COR-L47 (cell line): Measurements from ENCODE around the gene FTSJ3.
"Not testable (repeated sequence)": the region's sequence is repeated elsewhere in the genome, so short reads cannot be mapped to it uniquely, and the experiment has no call there.

ENCODE experiments used
- DNase-seq: peaks from one replicate; lab custom pipeline; 2025; lab: John Stamatoyannopoulos, UW

FTSJ3 gene

GRCh38 chr17:63826468-63827001 is 928 bp downstream of the FTSJ3 start:
- DNase-seq = no peak

- no peak for DNase-seq
Measured at GRCh38 chr17:63824362-63824761, 3.1 kb downstream of the FTSJ3 start.

GRCh38 chr17:63823659-63824331 is 3.7 kb downstream of the FTSJ3 start:
- DNase-seq = no peak

- no peak for DNase-seq
Measured at GRCh38 chr17:63822537-63822936, 4.9 kb downstream of the FTSJ3 start.

- DNase-seq = no peak
Measured at GRCh38 chr17:63821804-63822203, 5.7 kb downstream of the FTSJ3 start.

- DNase-seq = no peak
Measured at GRCh38 chr17:63820963-63821561, 6.4 kb downstream of the FTSJ3 start.

GRCh38 chr17:63819585-63820537 is 7.6 kb downstream of the FTSJ3 start:
- DNase-seq = no peak

- DNase-seq = no peak
Measured at GRCh38 chr17:63819131-63819530, 8.3 kb downstream of the FTSJ3 start.

GRCh38 chr17:63817736-63818385 is 9.6 kb downstream of the FTSJ3 start:
- no peak for DNase-seq

- DNase-seq = no peak
Measured at GRCh38 chr17:63816669-63817068, 10.8 kb downstream of the FTSJ3 start.

- DNase-seq = no peak
Measured at GRCh38 chr17:63816123-63816522, 11.3 kb downstream of the FTSJ3 start.

GRCh38 chr17:63809970-63810369 is 17.5 kb downstream of the FTSJ3 start:
- no peak for DNase-seq

- no peak for DNase-seq
Measured at GRCh38 chr17:63805591-63805990, 21.9 kb downstream of the FTSJ3 start.

GRCh38 chr17:63804328-63804727 is 23.1 kb downstream of the FTSJ3 start:
- DNase-seq = no peak

- DNase-seq = no peak
Measured at GRCh38 chr17:63800783-63801182, 26.7 kb downstream of the FTSJ3 start.

- DNase-seq = no peak
Measured at GRCh38 chr17:63798572-63799106, 28.8 kb downstream of the FTSJ3 start.

GRCh38 chr17:63796375-63796774 is 31.1 kb downstream of the FTSJ3 start:
- DNase-seq = not testable (repeated sequence)

GRCh38 chr17:63792055-63792729 is 35.3 kb downstream of the FTSJ3 start:
- no peak for DNase-seq

- DNase-seq = no peak
Measured at GRCh38 chr17:63790057-63790456, 37.4 kb downstream of the FTSJ3 start.

- DNase-seq = no peak
Measured at GRCh38 chr17:63786971-63787711, 40.3 kb downstream of the FTSJ3 start.
